Caco-2 (cell line): ENCODE data around the gene LRFN5. TPM values are rescaled to one million over a fixed set of nuclear protein-coding genes. Genes with fewer than 3 reads are reported as not detected.

Experiments
- BruUV-seq: library from RNA; stranded (reverse); fragments of 400-500 nt; replicated peaks from 2 replicates; lab custom pipeline; 2021; lab: Mats Ljungman, UMichigan
- CTCF ChIA-PET: fragments of 300-600 bp; sonication (Branson Sonifier 250); formaldehyde crosslinking; loops from one replicate; lab custom pipeline; 2022; ENCODE audit warnings: antibody characterized with exemption; lab: Charles Lee
- POLR2A ChIA-PET: fragments of 300-600 bp; sonication (Branson Sonifier 250); formaldehyde crosslinking; loops from one replicate; lab custom pipeline; 2022; ENCODE audit warnings: antibody characterized with exemption; lab: Charles Lee
- DNase-seq, 2 experiments: peaks; one replicate each; pipeline versions ENCODE4 v3.0.0 to v3.0.0-alpha.2; 2020 to 2022
- H3K27me3 ChIP-seq: replicated peaks from 2 replicates; pipeline ENCODE4 v1.6.0; 2011; ENCODE audit warnings: low read length; ENCODE audit not compliant: control insufficient read depth, insufficient read depth
- H3K36me3 ChIP-seq: 2 replicates; pipeline ENCODE4 v1.5.1; 2011; ENCODE audit warnings: low read length; ENCODE audit not compliant: control insufficient read depth, insufficient read depth
- H3K4me1 ChIP-seq: fragments of 250-450 bp; sonication (Bioruptor Pico); 2 replicates; pipeline ENCODE4 v1.5.1; 2020; ENCODE audit warnings: mild to moderate bottlenecking
- H3K4me3 ChIP-seq: 2 replicates; pipeline ENCODE4 v1.5.1; 2011; ENCODE audit warnings: low read depth, mild to moderate bottlenecking, control low read depth, low read length
- H3K9me3 ChIP-seq: fragments of 250-450 bp; sonication (Bioruptor Pico); 2 replicates; pipeline ENCODE4 v1.5.1; 2020; ENCODE audit warnings: mild to moderate bottlenecking, moderate library complexity
- H3K27ac Mint-ChIP-seq: one replicate; pipeline ENCODE4 v1.8.0; 2022; ENCODE audit warnings: mixed read lengths; ENCODE audit not compliant: unreplicated experiment
- H3K27me3 Mint-ChIP-seq: one replicate; pipeline ENCODE4 v1.8.0; 2022; ENCODE audit warnings: mixed read lengths; ENCODE audit not compliant: insufficient read depth, unreplicated experiment
- H3K36me3 Mint-ChIP-seq: one replicate; pipeline ENCODE4 v1.8.0; 2022; ENCODE audit warnings: mild to moderate bottlenecking, mixed read lengths; ENCODE audit not compliant: insufficient read depth, unreplicated experiment
- H3K4me1 Mint-ChIP-seq: one replicate; pipeline ENCODE4 v1.8.0; 2022; ENCODE audit warnings: low read depth, mixed read lengths; ENCODE audit not compliant: unreplicated experiment
- H3K4me3 Mint-ChIP-seq: one replicate; pipeline ENCODE4 v1.8.0; 2022; ENCODE audit warnings: mild to moderate bottlenecking, moderate library complexity, mixed read lengths; ENCODE audit not compliant: unreplicated experiment
- H3K9me3 Mint-ChIP-seq: one replicate; pipeline ENCODE4 v1.8.0; 2022; ENCODE audit warnings: mixed read lengths; ENCODE audit not compliant: unreplicated experiment
- CTCF ChIP-seq, 2 experiments: fragments of 200-600 bp in 1 of 2; IDR thresholded peaks; 1 replicate in 1 of 2; 2 replicates in 1 of 2; pipeline versions ENCODE4 v1.5.1 to v1.8.0; 2011 to 2022; ENCODE audit warnings: antibody characterized with exemption in 1 of 2, control low read depth in 1 of 2, inconsistent platforms in 1 of 2, low read depth in 1 of 2, low read length in 1 of 2, mild to moderate bottlenecking in 1 of 2, moderate library complexity in 1 of 2; ENCODE audit not compliant: insufficient read depth in 1 of 2, severe bottlenecking in 1 of 2, unreplicated experiment in 1 of 2
- intact Hi-C: fragments of 100-400 bp; cut with micrococcal nuclease; formaldehyde crosslinking; loops from one replicate; pipeline ENCODE4 v1.10.0; 2022; ENCODE audit not compliant: unreplicated experiment
- total RNA-seq: library from RNA; stranded (reverse); gene quantifications from 2 replicates; pipeline ENCODE4 v1.2.3, GENCODE V29; 2022

LRFN5 gene
- total RNA-seq, 1 experiment from 2014 or later, result not detected

GRCh38 chr14:41605550-41606281 is 960 bp upstream of the LRFN5 start:
- H3K4me3 Mint-ChIP-seq, result no peak overlapping the region
- Histone ChIP-seq H3K27me3 (no peaks in the 10 kb centered on the region), H3K4me1 (no peaks in the 10 kb centered on the region), H3K4me3 (no peak overlapping the region), H3K9me3 (no peaks in the 10 kb centered on the region), H3K36me3 (no peaks in the 10 kb centered on the region)
- ChIA-PET POLR2A (no interaction called here), CTCF (no interaction called here)
- no peaks in the 10 kb centered on the region for H3K27me3 Mint-ChIP-seq
- BruUV-seq, result no TSS peak
- TF ChIP-seq CTCF (IDR thresholded peaks at IDR 0.05; ENCODE audit: insufficient read depth in 1 of 2, low read depth in 1 of 2, low read length in 1 of 2, severe bottlenecking in 1 of 2, unreplicated experiment in 1 of 2), result no peak
- no peak for DNase-seq
- no peaks in the 10 kb centered on the region for H3K9me3 Mint-ChIP-seq
- intact Hi-C loops, result no loop called here
- H3K36me3 Mint-ChIP-seq, result no peaks in the 10 kb centered on the region
- H3K4me1 Mint-ChIP-seq, result no peaks in the 10 kb centered on the region
- no peak overlapping the region for H3K27ac Mint-ChIP-seq

- Mint-ChIP-seq H3K4me1 (no peaks in the 10 kb centered on the region), H3K9me3 (no peaks in the 10 kb centered on the region), H3K4me3 (no peak overlapping the region), H3K27ac (no peak overlapping the region), H3K27me3 (no peaks in the 10 kb centered on the region), H3K36me3 (no peaks in the 10 kb centered on the region)
- ChIA-PET CTCF (no interaction called here), POLR2A (no interaction called here)
- TF ChIP-seq CTCF (IDR thresholded peaks at IDR 0.05; ENCODE audit: insufficient read depth in 1 of 2, low read depth in 1 of 2, low read length in 1 of 2, severe bottlenecking in 1 of 2, unreplicated experiment in 1 of 2), result no peak
- intact Hi-C loops, result no loop called here
- Histone ChIP-seq H3K36me3 (no peaks in the 10 kb centered on the region), H3K4me3 (no peak overlapping the region), H3K27me3 (no peaks in the 10 kb centered on the region), H3K9me3 (no peaks in the 10 kb centered on the region), H3K4me1 (no peaks in the 10 kb centered on the region)
- no peak for DNase-seq
- no TSS peak for BruUV-seq
Observed at GRCh38 chr14:41606282-41606531, 469 bp upstream of the LRFN5 start.

- H3K4me1 Mint-ChIP-seq, result no peaks in the 10 kb centered on the region
- intact Hi-C loops, result no loop called here
- CTCF ChIA-PET, result no interaction called here
- H3K27ac Mint-ChIP-seq, result no peak overlapping the region
- BruUV-seq, result no TSS peak
- H3K27me3 ChIP-seq, result no peaks in the 10 kb centered on the region
- no peak overlapping the region for H3K4me3 ChIP-seq
- TF ChIP-seq CTCF (IDR thresholded peaks at IDR 0.05; ENCODE audit: insufficient read depth in 1 of 2, low read depth in 1 of 2, low read length in 1 of 2, severe bottlenecking in 1 of 2, unreplicated experiment in 1 of 2), result no peak
- no peaks in the 10 kb centered on the region for H3K9me3 Mint-ChIP-seq
- POLR2A ChIA-PET, result no interaction called here
- H3K4me1 ChIP-seq, result no peaks in the 10 kb centered on the region
- H3K36me3 Mint-ChIP-seq, result no peaks in the 10 kb centered on the region
- H3K27me3 Mint-ChIP-seq, result no peaks in the 10 kb centered on the region
- H3K4me3 Mint-ChIP-seq, result no peak overlapping the region
- no peaks in the 10 kb centered on the region for H3K9me3 ChIP-seq
- no peak for DNase-seq
- no peaks in the 10 kb centered on the region for H3K36me3 ChIP-seq
Observed at GRCh38 chr14:41607304-41607775, 664 bp downstream of the LRFN5 start.
